HepG2 (cell line): ENCODE measurements around the gene INTS1. TPM values are rescaled to one million over a fixed set of nuclear protein-coding genes. Genes with fewer than 3 reads are reported as not detected.

Experiments
- ARID2 ChIP-seq: sonication (generic); formaldehyde crosslinking; IDR thresholded peaks from 2 replicates; pipeline ENCODE4 v1.8.1; 2022; ENCODE audit warnings: mild to moderate bottlenecking, missing genetic modification reagents, borderline replicate concordance
- ARNT2 ChIP-seq: sonication (generic); formaldehyde crosslinking; IDR thresholded peaks from 2 replicates; pipeline ENCODE4 v1.8.0; 2022; ENCODE audit warnings: mild to moderate bottlenecking, low read depth, missing genetic modification reagents, moderate library complexity
- ELF3 ChIP-seq: IDR thresholded peaks from 2 replicates; pipeline ENCODE4 v1.6.1; 2016; ENCODE audit warnings: missing genetic modification reagents, missing compliant biosample characterization
- ELK4 ChIP-seq: sonication (generic); formaldehyde crosslinking; IDR thresholded peaks from 2 replicates; pipeline ENCODE4 v1.9.0; 2021; ENCODE audit warnings: missing genetic modification reagents, borderline replicate concordance
- ETV5 ChIP-seq: IDR thresholded peaks from 2 replicates; pipeline ENCODE4 v1.6.1; 2018; ENCODE audit warnings: missing biosample characterization, missing genetic modification reagents, inconsistent platforms, borderline replicate concordance
- FOXP4 ChIP-seq: sonication (generic); formaldehyde crosslinking; IDR thresholded peaks from 2 replicates; pipeline ENCODE4 v1.4.0; 2020; ENCODE audit warnings: missing genetic modification reagents
- IKZF1 ChIP-seq: fragments of 450-650 bp; IDR thresholded peaks from 2 replicates; pipeline ENCODE4 v1.7.1; 2016
- KMT2A ChIP-seq: sonication (generic); formaldehyde crosslinking; IDR thresholded peaks from 2 replicates; pipeline ENCODE4 v1.4.0; 2020; ENCODE audit warnings: missing genetic modification reagents
- MXI1 ChIP-seq: IDR thresholded peaks from 3 replicates; pipeline ENCODE4 v1.6.1; 2012; ENCODE audit warnings: low read depth, low read length, inconsistent platforms, borderline replicate concordance
- MYC ChIP-seq: sonication (generic); formaldehyde crosslinking; IDR thresholded peaks from 2 replicates; pipeline ENCODE4 v1.9.0; 2021; ENCODE audit warnings: missing genetic modification reagents, borderline replicate concordance
- NFATC3 ChIP-seq: sonication (generic); formaldehyde crosslinking; IDR thresholded peaks from 2 replicates; pipeline ENCODE4 v1.5.1; 2020; ENCODE audit warnings: mild to moderate bottlenecking, missing genetic modification reagents
- NFRKB ChIP-seq: fragments of 450-650 bp; IDR thresholded peaks from 2 replicates; pipeline ENCODE4 v1.6.1; 2017
- PAX8 ChIP-seq: sonication (generic); formaldehyde crosslinking; IDR thresholded peaks from 2 replicates; pipeline ENCODE4 v1.8.0; 2022; ENCODE audit warnings: mild to moderate bottlenecking, missing genetic modification reagents, borderline replicate concordance
- PREB ChIP-seq: sonication (generic); formaldehyde crosslinking; IDR thresholded peaks from 2 replicates; pipeline ENCODE4 v1.4.0; 2020; ENCODE audit warnings: missing genetic modification reagents
- RBFOX2 ChIP-seq: fragments of 200-400 bp; formaldehyde crosslinking; IDR thresholded peaks from 2 replicates; pipeline ENCODE4 v1.6.1; 2017; ENCODE audit warnings: low read depth, mild to moderate bottlenecking, low read length
- RBM22 ChIP-seq: fragments of 200-400 bp; formaldehyde crosslinking; optimal IDR thresholded peaks from 2 replicates; pipeline ENCODE3; 2017; ENCODE audit warnings: mild to moderate bottlenecking, low read length, moderate library complexity
- SP5 ChIP-seq: IDR thresholded peaks from 2 replicates; pipeline ENCODE4 v1.6.1; 2016; ENCODE audit warnings: low read depth, borderline replicate concordance
- TRAFD1 ChIP-seq: sonication (generic); formaldehyde crosslinking; IDR thresholded peaks from 2 replicates; pipeline ENCODE4 v1.5.1; 2020; ENCODE audit warnings: missing genetic modification reagents, mild to moderate bottlenecking, borderline replicate concordance
- ZFP90 ChIP-seq: sonication (generic); formaldehyde crosslinking; IDR thresholded peaks from 2 replicates; pipeline ENCODE4 v1.8.0; 2022; ENCODE audit warnings: missing genetic modification reagents, mild to moderate bottlenecking, inconsistent platforms, borderline replicate concordance
- ZNF292 ChIP-seq: sonication (generic); formaldehyde crosslinking; IDR thresholded peaks from 2 replicates; pipeline ENCODE4 v1.8.1; 2022; ENCODE audit warnings: mild to moderate bottlenecking, low read depth, missing genetic modification reagents, borderline replicate concordance
- ZNF329 ChIP-seq: sonication (generic); formaldehyde crosslinking; IDR thresholded peaks from 2 replicates; pipeline ENCODE4 v1.9.0; 2021; ENCODE audit warnings: low read depth, mild to moderate bottlenecking, missing genetic modification reagents
- ZNF576 ChIP-seq: sonication (generic); formaldehyde crosslinking; IDR thresholded peaks from 2 replicates; pipeline ENCODE4 v1.4.0; 2020; ENCODE audit warnings: mild to moderate bottlenecking, missing genetic modification reagents
- ZSCAN12 ChIP-seq: sonication (generic); formaldehyde crosslinking; IDR thresholded peaks from 2 replicates; pipeline ENCODE4 v1.9.0; 2021; ENCODE audit warnings: mild to moderate bottlenecking, missing genetic modification reagents
- polyA plus RNA-seq, 8 experiments: library from polyadenylated mRNA; depleted of rRNA in 3 of 8; stranded (reverse) in 7 of 8; unstranded in 1 of 8; fragments of >200 nt; fragmentation: Illumina TruSeq in 4 of 8; extraction: Trizol in 4 of 8; gene quantifications; 2 replicates each; pipeline versions ENCODE4 v1.2.1 to v1.2.3, GENCODE V29; 2011 to 2016; ENCODE audit warnings: low read depth in 4 of 8, missing spikeins in 1 of 8, mixed read lengths in 1 of 8; ENCODE audit not compliant: insufficient read depth in 1 of 8
- total RNA-seq, 5 experiments: library from RNA; depleted of rRNA; stranded (reverse); fragments of >200 nt; fragmentation: Illumina TruSeq; extraction: Trizol; gene quantifications; 2 replicates each; pipeline ENCODE4 v1.2.3, GENCODE V29; 2016; ENCODE audit warnings: low read depth in 1 of 5
- TF ChIP-seq, protein P1 (sequence below): sonication (generic); formaldehyde crosslinking; IDR thresholded peaks from 2 replicates; pipeline ENCODE4 v1.5.0; 2020; ENCODE audit warnings: missing genetic modification reagents

The INTS1 gene
- total and polyA plus RNA-seq, 2 of the 13 experiments (the other 11 are each of a cell fraction or from before 2014, with no cell fraction given): 13.7 to 29.0 TPM

- TF ChIP-seq PREB (CRISPR knock-in tag): no peak
- TF ChIP-seq ARNT2 (CRISPR knock-in tag): no peak
- TF ChIP-seq ZNF329 (CRISPR knock-in tag): no peak
- no peak for TF ChIP-seq ELK4 (CRISPR knock-in tag)
- TF ChIP-seq ELF3 (CRISPR knock-in tag): peak; percentile 44
- TF ChIP-seq NFRKB: no peak
- TF ChIP-seq PAX8 (CRISPR knock-in tag): no peak
- no peak for TF ChIP-seq IKZF1
- no peak for TF ChIP-seq ZFP90
- TF ChIP-seq MYC (CRISPR knock-in tag): no peak
- TF ChIP-seq FOXP4 (CRISPR knock-in tag): peak; percentile 34; the same call in 1 of the 2 replicates
- TF ChIP-seq MXI1: no peak
- no peak for TF ChIP-seq ARID2 (CRISPR knock-in tag)
- TF ChIP-seq TRAFD1 (CRISPR knock-in tag): no peak
- TF ChIP-seq, protein P1, sequence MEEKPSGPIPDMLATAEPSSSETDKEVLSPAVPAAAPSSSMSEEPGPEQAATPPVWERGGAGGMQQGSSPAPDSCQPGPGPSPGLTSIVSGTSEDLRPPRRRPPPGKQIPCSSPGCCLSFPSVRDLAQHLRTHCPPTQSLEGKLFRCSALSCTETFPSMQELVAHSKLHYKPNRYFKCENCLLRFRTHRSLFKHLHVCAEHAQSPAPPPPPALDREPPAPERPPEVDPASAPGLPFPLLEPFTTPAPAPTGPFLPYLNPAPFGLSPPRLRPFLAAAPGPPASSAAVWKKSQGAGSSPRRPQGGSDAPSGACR (CRISPR knock-in tag): no peak
- no peak for TF ChIP-seq ZNF576
- peak; percentile 44; the same call in 1 of the 2 replicates for TF ChIP-seq ETV5
- TF ChIP-seq KMT2A (CRISPR knock-in tag): no peak
- TF ChIP-seq RBFOX2: no peak
- TF ChIP-seq RBM22: no peak
- no peak for TF ChIP-seq NFATC3 (CRISPR knock-in tag)
- no peak for TF ChIP-seq SP5 (CRISPR knock-in tag)
- no peak for TF ChIP-seq ZSCAN12 (CRISPR knock-in tag)
- no peak for TF ChIP-seq ZNF292 (CRISPR knock-in tag)
Measured at GRCh38 chr7:1516586-1517251, 12.5 kb upstream of the INTS1 start (continued).
